PC-3 (cell line): ENCODE results near the gene PDE2A.
"Not testable (repeated sequence)": the region's sequence is repeated elsewhere in the genome, so short reads cannot be mapped to it uniquely, and the experiment has no call there.

Experiments
- EZH2 ChIP-seq: fragments of 300-600 bp; sonication (generic); IDR thresholded peaks from one replicate; pipeline ENCODE4 v1.6.1; 2017; ENCODE audit warnings: antibody characterized with exemption, mild to moderate bottlenecking, low read length; ENCODE audit not compliant: unreplicated experiment
- TF ChIP-seq, protein P1 (sequence below): fragments of 300-600 bp; sonication (generic); conservative IDR thresholded peaks from 2 replicates; pipeline ENCODE4 v1.5.1; 2017; ENCODE audit warnings: antibody characterized with exemption, low read depth, mild to moderate bottlenecking, low read length

DNA sequence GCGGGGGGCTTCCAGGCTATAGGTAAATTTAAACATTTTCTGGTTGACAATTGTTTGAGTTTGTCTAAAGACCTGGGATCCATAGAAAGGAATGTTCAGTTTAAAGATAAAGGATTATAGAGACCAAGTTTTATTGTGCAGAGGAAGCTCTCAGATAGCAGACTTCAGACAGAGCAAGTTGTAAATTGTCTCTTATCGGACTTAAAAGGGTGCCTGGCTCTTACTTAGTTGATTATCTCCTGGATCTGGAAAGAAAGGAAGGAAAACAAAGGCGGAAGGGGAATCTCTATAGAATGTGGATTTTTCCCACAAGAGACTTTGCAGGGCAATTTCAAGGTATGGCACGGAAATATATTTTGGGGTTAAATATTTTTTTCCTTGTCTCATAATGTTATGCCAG is 101.7 kb downstream of the PDE2A start:
- not testable (repeated sequence) for TF ChIP-seq EZH2
- TF ChIP-seq, protein P1, sequence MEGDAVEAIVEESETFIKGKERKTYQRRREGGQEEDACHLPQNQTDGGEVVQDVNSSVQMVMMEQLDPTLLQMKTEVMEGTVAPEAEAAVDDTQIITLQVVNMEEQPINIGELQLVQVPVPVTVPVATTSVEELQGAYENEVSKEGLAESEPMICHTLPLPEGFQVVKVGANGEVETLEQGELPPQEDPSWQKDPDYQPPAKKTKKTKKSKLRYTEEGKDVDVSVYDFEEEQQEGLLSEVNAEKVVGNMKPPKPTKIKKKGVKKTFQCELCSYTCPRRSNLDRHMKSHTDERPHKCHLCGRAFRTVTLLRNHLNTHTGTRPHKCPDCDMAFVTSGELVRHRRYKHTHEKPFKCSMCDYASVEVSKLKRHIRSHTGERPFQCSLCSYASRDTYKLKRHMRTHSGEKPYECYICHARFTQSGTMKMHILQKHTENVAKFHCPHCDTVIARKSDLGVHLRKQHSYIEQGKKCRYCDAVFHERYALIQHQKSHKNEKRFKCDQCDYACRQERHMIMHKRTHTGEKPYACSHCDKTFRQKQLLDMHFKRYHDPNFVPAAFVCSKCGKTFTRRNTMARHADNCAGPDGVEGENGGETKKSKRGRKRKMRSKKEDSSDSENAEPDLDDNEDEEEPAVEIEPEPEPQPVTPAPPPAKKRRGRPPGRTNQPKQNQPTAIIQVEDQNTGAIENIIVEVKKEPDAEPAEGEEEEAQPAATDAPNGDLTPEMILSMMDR = not testable (repeated sequence)
